ENCODE results near the gene ACVR1C.

DNA sequence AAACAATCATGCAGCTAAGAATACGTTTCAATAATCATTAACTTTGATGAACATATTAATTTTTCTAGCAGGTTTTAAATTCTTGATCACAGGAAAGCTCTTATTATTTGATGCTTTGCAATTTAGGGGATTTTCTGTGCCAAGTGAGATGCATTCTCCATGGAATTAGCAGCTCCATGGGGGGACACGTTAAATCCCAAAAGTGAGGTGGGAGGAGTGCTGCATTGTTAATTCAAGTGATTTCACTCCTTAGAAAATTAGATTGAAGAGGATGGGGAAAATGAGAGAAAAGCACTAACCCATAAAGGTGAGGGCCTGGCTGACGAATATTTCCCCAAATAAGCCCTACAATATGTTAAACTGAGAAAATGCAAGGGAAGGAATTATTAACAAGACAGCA is 69.2 kb downstream of the ACVR1C start:
- TF ChIP-seq, protein P1, sequence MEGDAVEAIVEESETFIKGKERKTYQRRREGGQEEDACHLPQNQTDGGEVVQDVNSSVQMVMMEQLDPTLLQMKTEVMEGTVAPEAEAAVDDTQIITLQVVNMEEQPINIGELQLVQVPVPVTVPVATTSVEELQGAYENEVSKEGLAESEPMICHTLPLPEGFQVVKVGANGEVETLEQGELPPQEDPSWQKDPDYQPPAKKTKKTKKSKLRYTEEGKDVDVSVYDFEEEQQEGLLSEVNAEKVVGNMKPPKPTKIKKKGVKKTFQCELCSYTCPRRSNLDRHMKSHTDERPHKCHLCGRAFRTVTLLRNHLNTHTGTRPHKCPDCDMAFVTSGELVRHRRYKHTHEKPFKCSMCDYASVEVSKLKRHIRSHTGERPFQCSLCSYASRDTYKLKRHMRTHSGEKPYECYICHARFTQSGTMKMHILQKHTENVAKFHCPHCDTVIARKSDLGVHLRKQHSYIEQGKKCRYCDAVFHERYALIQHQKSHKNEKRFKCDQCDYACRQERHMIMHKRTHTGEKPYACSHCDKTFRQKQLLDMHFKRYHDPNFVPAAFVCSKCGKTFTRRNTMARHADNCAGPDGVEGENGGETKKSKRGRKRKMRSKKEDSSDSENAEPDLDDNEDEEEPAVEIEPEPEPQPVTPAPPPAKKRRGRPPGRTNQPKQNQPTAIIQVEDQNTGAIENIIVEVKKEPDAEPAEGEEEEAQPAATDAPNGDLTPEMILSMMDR (IDR thresholded peaks at IDR 0.05): no peak
- TF ChIP-seq POLR2A (IDR thresholded peaks at IDR 0.05) (no peak), EP300 (IDR thresholded peaks at IDR 0.05) (no peak), POLR2AphosphoS5 (IDR thresholded peaks at IDR 0.05) (no peak)
